GM23248 (cell line): ENCODE results near the gene MPST.

Experiments used
- EZH2 ChIP-seq: fragments of 200-600 bp; sonication (generic); IDR thresholded peaks from 2 replicates; pipeline ENCODE4 v1.6.1; 2018; ENCODE audit warnings: antibody characterized with exemption, mild to moderate bottlenecking; ENCODE audit not compliant: insufficient read depth, poor library complexity, severe bottlenecking
- EZH2phosphoT487 ChIP-seq: fragments of 200-600 bp; sonication (generic); IDR thresholded peaks from 2 replicates; pipeline ENCODE4 v1.6.1; 2018; ENCODE audit warnings: antibody characterized with exemption, moderate library complexity, mild to moderate bottlenecking, low read depth; ENCODE audit not compliant: insufficient read depth

DNA sequence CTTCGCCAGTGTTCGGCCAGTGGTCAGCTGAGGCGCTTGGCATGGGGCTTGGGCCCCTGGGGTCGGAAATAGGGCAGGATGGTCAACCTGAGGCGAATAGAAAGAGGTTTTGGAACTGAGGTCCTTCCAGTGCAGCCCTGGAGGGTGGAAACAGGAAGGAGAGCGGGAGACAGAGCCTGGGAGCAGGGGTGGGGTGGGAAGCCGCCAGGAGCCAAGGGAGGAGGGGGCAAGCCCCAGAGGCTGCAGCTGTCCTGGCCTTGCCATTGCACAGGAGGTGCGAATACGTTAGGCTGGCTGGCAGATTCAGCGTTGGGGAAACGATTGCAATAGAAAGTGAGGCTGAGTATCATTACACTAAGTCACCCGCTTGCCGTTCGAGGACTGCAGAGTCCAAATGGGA lies 18.1 kb downstream of the MPST start:
- no peak for TF ChIP-seq EZH2
- no peak for TF ChIP-seq EZH2phosphoT487
